HG03108 (cell line): ENCODE data around the gene ANKRD39.
A peak's percentile ranks its signal among the peaks of the same experiment; 100 is the strongest.

Experiments used
- ATAC-seq: cut with Tn5 transposase; IDR thresholded peaks from one replicate; pipeline ENCODE4 v1.9.1; 2021; ENCODE audit warnings: moderate library complexity; ENCODE audit not compliant: unreplicated experiment

Gene ANKRD39

GRCh38 chr2:96888072-96889011, 30.5 kb upstream of the ANKRD39 start:
- ATAC-seq, result no peak

DNA sequence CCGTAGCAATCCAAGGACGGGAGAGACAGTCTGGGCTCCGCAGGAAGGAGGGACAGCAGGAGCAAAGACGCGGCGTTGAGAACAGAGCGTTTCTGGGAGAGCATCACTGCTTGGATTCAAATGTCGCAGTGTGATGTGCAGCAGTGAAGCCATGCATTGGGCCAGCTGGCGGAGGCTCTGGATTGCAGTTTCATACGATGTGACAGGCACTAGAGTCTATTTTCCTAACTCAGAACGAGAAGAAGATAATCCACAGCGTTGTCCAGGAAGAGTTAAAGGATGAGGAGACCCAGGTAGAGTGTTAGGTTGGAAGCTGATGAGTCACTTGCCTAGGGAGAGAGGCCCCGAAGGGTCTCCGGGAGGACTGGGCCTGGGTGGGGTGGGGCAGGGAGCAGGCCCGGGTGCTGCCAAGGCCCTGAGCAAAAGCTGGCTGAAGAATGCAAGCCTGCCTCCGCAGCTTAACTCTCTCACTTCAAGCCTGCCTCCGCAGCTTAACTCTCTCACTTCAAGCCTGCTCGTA, 29.7 kb upstream of the ANKRD39 start:
- ATAC-seq, result no peak

DNA sequence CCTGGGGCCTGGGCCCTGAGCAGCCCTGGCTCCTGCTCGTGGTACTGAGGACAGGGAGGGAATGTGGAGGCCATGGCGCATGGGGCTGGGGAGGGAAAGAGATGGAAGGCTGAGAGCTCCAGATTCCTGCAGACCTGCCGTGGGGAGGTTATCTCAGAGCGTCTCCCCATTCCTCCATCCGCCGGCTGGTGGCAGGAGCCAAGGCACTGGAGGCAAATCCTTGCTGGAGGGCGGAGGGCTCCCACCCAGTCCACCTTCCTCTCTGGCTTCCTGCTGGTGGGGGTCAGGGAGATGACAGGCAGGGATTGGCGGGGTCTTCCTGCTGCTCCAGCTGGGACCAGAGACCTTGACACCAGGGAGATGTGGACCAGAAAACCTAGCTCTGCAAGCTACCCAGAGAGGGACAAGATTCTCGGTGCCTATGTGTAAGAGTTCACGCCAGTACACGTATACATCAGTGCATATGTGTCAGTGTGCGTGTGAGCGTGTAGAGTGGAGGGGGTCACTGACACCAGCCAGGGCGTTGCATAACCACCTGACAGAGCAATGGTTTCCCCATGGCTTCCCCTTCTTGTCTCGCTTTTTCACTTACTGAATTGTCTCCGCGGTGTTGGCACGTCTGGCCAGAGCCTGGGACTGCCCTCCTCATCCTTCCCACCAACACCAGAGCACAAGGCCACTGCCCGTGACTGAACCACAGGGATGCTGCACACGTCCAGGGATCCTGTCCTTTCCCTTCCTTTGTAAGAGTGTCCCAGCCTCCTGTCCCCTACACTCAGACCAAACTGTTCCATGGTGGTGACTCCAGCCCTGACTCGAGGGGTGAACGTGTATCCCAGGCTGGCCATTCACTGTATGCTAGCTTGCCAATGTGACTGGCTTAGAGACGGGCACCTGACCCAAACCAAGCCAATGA, 27.9 kb upstream of the ANKRD39 start:
- ATAC-seq, result no peak

GRCh38 chr2:96884299-96885094, 26.7 kb upstream of the ANKRD39 start:
- ATAC-seq, result no peak

DNA sequence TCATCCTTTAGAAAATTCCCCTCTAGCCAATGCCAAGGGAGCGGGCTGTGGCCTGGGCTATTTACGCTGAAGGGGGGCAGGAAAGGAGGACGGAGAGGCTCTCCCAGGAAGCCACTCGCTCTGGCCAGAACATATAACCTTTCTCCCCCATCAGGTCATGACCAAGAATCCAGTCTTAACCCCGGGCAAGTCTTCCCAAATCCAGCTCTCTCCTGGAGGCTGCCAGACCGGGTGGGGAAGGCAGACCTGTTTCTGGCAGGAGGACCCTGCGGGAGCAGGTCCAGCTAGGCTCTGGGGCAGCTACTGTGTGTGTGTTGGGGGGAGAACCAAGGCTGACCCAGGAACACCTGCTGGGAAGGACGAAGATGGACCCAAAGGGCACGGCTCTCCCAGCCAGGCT, 25.5 kb upstream of the ANKRD39 start:
- no peak for ATAC-seq

DNA sequence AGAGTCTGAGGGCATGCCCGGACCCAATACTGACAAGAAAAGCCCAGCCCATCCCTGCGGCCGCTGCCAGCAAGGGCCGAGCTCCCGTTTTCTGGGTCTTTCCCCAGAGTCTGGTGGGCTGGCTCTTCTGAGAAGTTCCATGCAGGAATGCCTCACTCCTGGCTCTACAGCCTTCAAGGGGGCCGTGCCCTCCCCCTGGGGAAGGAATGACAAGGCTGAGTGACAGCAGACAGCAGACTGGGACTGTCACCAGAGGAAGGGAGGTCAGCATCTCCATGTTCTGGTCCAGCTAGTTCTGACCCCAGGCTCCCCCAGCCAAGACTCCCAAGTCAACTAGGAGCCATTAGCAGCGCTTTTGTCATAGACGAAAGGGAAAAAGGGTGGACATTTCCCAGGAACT, 25.1 kb upstream of the ANKRD39 start:
- no peak for ATAC-seq

DNA sequence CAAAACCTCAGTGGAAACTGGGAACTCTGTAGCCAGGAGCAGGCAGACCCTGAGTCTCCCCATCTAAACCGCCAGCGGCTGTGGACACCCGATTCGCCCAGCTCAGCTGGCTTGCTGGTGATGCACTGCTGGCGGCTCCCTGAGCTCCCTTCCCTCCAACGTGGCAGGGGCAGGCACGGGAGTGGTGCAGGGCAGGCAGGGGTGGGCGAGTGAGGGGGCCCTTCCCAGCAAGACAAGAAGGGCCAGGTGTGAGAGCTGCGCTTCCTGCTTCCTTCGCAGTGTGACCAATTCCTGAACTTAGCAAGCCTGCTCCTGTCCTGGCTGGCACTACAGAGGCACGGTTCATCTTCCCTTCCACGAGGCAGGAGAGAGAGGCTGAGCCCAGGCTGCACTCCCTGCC, 24.4 kb upstream of the ANKRD39 start:
- no peak for ATAC-seq

- ATAC-seq, result no peak
Observed at GRCh38 chr2:96881349-96882195, 23.8 kb upstream of the ANKRD39 start.

DNA sequence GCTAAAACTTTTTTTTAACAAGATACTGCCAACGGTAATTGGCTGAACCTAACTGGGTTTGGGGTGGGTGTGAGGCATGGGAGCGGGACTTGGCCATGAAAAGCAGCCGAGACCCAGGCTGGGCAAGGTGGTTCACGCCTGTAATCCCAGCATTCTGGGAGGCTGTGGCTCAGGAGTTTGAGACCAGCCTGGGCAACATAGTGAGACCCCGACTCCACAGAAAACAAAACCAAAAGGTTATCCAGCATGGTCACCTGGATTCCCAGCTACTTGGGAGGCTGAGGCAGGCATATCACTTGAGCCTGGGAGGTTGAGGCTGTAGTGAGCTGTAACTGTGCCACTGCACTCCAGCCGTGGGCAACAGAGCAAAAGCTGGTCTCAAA, 23.1 kb upstream of the ANKRD39 start:
- no peak for ATAC-seq

DNA sequence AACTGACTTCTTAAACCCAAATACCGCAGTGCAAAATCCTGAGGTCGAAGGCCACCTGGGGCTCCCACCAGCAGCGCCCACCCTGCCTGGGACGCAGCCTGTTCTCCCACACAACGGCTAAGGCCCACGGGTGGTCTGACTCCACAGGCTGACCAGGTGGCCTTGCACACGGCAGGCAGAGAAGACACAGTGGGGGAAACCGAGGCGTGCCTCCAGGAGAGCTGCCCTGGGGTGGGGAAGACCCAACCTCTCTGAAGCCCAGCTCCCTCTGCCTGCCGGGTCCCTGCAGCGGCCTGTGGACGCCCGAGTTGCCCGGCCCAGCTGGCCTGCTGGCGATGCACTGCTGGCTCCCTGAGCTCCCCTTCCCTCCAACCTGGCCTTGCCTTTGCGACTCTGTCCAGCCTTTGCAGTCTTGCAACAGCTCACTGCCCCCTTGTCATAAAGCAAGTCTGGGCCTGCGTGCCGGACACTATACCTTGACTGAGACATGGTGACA, 21.8 kb upstream of the ANKRD39 start:
- ATAC-seq, result no peak

DNA sequence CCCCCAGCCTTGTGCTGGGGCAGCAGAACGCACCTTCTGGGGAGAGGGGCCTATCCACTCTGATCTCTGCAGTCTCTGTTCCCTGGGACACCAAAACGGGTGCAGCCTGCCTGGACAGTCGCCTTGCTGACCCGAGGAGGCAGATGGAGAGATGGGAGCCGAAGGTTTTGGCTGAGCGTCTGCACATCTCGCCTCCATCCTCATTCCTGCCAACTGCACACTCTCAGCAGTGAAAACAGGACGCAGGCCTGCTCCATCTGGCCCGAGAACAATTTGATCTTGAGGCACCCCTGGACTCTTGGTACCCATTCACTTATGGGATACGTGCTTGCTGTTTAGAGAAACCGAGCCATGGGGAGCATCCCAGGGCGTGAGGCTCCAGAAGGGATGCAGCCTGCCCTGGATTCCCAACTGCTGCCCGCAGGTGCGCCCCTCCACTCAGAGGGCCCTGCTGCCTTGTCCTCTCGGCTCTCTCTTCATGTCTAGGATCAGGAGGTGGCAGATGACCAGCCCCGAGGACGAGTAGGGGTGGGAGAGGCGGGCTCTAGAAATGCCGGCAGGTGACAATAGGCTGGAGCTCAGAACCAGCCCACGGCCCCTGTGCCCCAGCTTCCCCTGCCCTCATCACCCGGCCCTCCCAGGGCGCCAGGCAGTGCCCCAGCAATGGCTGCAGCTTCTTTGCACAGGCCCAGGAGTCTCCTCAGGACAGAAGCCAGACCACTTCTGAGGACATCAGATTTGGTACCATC, 21.2 kb upstream of the ANKRD39 start:
- no peak for ATAC-seq

GRCh38 chr2:96878171-96878570, 20.4 kb upstream of the ANKRD39 start:
- ATAC-seq, result no peak

DNA sequence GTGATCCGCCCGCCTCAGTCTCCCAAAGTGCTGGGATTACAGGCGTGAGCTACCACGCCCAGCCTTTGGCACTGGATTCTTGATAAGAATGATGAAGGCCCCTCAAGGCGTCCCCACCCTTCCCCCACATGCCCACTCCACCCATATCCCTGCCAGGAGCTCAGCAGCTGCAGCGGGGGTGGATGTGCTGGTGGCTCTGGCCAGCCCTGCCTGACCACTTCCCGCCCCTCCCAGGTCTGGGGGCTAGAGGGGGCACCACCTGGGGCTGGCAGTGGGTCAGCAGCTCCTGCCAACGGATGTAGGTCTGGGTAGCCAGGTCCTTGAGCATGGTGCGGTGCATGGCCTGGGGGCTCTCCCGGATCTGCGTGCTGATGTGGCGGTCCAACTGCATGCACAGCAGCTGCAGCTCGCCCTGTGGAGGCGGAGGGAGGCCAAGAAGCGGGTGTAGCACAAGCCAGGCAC, 19.8 kb upstream of the ANKRD39 start:
- ATAC-seq, result no peak

DNA sequence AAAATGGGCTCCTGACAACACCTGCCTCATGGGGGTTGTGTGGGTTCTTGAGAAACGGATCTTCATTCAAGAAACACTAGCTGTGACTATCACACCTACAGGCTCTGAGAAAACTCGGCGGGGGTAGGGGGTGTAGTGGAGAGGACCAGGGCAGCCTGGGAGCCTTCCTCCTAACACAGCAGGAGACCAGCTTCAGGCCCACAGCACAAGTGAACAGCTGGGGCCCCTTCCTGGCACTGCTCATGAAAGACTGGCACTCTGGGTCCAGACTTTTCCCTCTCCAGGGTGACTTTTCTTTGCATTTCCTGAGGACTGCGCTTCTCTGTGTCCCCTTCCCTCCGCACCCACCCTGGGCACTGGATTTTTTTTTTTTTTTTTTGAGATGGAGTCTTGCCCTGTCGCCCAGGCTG, 19.2 kb upstream of the ANKRD39 start:
- no peak for ATAC-seq

DNA sequence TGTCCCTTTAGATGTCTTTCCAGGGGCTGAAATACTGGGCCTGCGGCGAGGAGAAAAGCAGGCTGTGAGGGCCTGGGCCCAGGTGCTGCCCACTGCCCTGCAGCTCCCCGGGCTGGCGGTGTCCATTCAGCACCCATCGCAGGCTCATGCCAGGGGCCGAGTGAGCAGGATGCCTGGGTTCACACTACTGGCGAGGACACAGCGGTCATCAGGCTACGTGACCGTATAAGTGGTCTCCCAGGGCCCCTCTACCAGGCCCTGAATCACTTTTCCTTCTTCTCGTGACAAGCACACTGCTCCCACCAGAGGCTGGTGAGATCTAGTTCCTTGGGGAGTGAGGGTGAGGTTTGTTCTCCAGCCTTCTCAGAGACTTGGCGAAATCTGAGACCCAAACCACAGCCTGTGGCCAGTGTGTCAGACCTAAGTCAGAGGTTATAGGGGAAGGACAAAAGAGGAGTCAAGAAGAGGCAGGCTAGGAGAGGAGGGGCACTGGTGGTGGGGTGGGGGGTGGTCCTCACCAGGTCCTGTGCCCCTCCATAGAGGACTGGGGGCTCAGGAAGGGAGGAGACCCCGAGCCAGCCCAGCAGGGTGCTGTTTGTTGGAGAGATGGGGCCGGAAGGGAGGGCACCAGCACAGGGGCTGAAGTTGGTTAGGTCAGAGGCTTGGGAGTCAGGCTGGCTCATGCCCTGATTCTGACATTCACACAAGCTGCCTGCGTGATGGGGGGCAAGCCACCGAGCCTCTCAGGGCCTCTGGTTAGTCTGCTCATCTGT, 18.6 kb upstream of the ANKRD39 start:
- ATAC-seq, result no peak

GRCh38 chr2:96875498-96876268, 17.9 kb upstream of the ANKRD39 start:
- no peak for ATAC-seq

GRCh38 chr2:96874198-96874831, 16.5 kb upstream of the ANKRD39 start:
- ATAC-seq, result peak; percentile 44
